HCEC 1CT (cell line): ENCODE measurements around the gene DNAAF6.
"Not testable (repeated sequence)": the region's sequence is repeated elsewhere in the genome, so short reads cannot be mapped to it uniquely, and the experiment has no call there.

Experiments used
- DNase-seq: peaks from one replicate; pipeline ENCODE4 v3.0.0-alpha.2; 2017

Gene DNAAF6

GRCh38 chrX:107205770-107206696 lies at the start of gene DNAAF6, which contains the start of gene NUP62CL:
Gene DNAAF6, plus strand, starts transcription at chrX:107206611. Its CDS starts 6,265 bp downstream, at chrX:107212876.
Gene NUP62CL, minus strand, starts transcription at chrX:107206433. Its CDS starts 31,287 bp downstream, at chrX:107175146.
- DNase-seq = no peak

- DNase-seq = not testable (repeated sequence)
Measured at GRCh38 chrX:107157618-107158017, 48.8 kb upstream of the DNAAF6 start.

- DNase-seq = no peak
Measured at GRCh38 chrX:107167163-107167921, 39.1 kb upstream of the DNAAF6 start.

GRCh38 chrX:107168257-107168656 lies 38.2 kb upstream of the DNAAF6 start:
- DNase-seq = no peak

- DNase-seq = no peak
Measured at GRCh38 chrX:107168712-107169111, 37.7 kb upstream of the DNAAF6 start.

GRCh38 chrX:107171369-107172102 lies 34.9 kb upstream of the DNAAF6 start:
- DNase-seq = no peak

- no peak for DNase-seq
Measured at GRCh38 chrX:107197319-107197718, 9.1 kb upstream of the DNAAF6 start.

- not testable (repeated sequence) for DNase-seq
Measured at GRCh38 chrX:107198074-107198473, 8.3 kb upstream of the DNAAF6 start.

GRCh38 chrX:107199491-107199890 lies 6.9 kb upstream of the DNAAF6 start:
- no peak for DNase-seq

- no peak for DNase-seq
Measured at GRCh38 chrX:107204068-107204605, 2.3 kb upstream of the DNAAF6 start.

- no peak for DNase-seq
Measured at GRCh38 chrX:107206697-107207065, 270 bp downstream of the DNAAF6 start.

- DNase-seq = no peak
Measured at GRCh38 chrX:107207089-107207488, 678 bp downstream of the DNAAF6 start.

- no peak for DNase-seq
Measured at GRCh38 chrX:107207943-107208342, 1.5 kb downstream of the DNAAF6 start.

GRCh38 chrX:107213477-107213876 lies 7.1 kb downstream of the DNAAF6 start:
- DNase-seq = no peak

- DNase-seq = peak; percentile 18
Measured at GRCh38 chrX:107226757-107227156, 20.3 kb downstream of the DNAAF6 start.

GRCh38 chrX:107227780-107228485 lies 21.5 kb downstream of the DNAAF6 start:
- DNase-seq = no peak

GRCh38 chrX:107228486-107228819 lies 22.0 kb downstream of the DNAAF6 start:
- DNase-seq = no peak

- DNase-seq = no peak
Measured at GRCh38 chrX:107272431-107272921, 66.1 kb downstream of the DNAAF6 start.

- DNase-seq = no peak
Measured at GRCh38 chrX:107273795-107274194, 67.4 kb downstream of the DNAAF6 start.

GRCh38 chrX:107288676-107289075 lies 82.3 kb downstream of the DNAAF6 start:
- DNase-seq = no peak

- DNase-seq = no peak
Measured at GRCh38 chrX:107290019-107290418, 83.6 kb downstream of the DNAAF6 start.

- DNase-seq = no peak
Measured at GRCh38 chrX:107293056-107293455, 86.6 kb downstream of the DNAAF6 start.
